Suprapubic skin (tissue), 4 donors: ENCODE measurements around the gene SLC22A16. TPM values are rescaled to one million over a fixed set of nuclear protein-coding genes. Genes with fewer than 3 reads are reported as not detected.
"Not testable (repeated sequence)": the region's sequence is repeated elsewhere in the genome, so short reads cannot be mapped to it uniquely, and the experiment has no call there.

Source experiments
- DNase-seq, 2 donors: peaks; one replicate each; pipeline ENCODE4 v3.0.0-alpha.2; 2019; ENCODE audit warnings: low spot score in 2 of 2
- H3K27ac ChIP-seq: fragments of 200-600 bp; sonication (generic); one replicate; pipeline ENCODE4 v1.5.1; 2019
- H3K27me3 ChIP-seq: fragments of 200-600 bp; sonication (generic); one replicate; pipeline ENCODE4 v1.5.1; 2019
- H3K36me3 ChIP-seq: fragments of 200-600 bp; sonication (generic); one replicate; pipeline ENCODE4 v1.5.1; 2019
- H3K4me1 ChIP-seq: fragments of 200-600 bp; sonication (generic); one replicate; pipeline ENCODE4 v1.5.1; 2019
- H3K4me3 ChIP-seq: fragments of 200-600 bp; sonication (generic); one replicate; pipeline ENCODE4 v1.5.1; 2019; ENCODE audit warnings: mild to moderate bottlenecking
- H3K9me3 ChIP-seq: fragments of 200-600 bp; sonication (generic); one replicate; pipeline ENCODE4 v1.5.1; 2019
- CTCF ChIP-seq, 2 donors: fragments of 200-600 bp in 1 of 2; fragments of 450-650 bp in 1 of 2; sonication (generic) in 1 of 2; IDR thresholded peaks; one replicate each; pipeline ENCODE4 v1.5.1; 2016 to 2019; ENCODE audit warnings: antibody characterized with exemption in 2 of 2, mild to moderate bottlenecking in 1 of 2, moderate library complexity in 1 of 2
- EP300 ChIP-seq: sonication (generic); formaldehyde crosslinking; IDR thresholded peaks from one replicate; pipeline ENCODE4 v1.6.1; 2017; ENCODE audit warnings: antibody characterized with exemption
- POLR2A ChIP-seq, 2 donors: fragments of 450-650 bp; IDR thresholded peaks; one replicate each; pipeline ENCODE4 v1.6.1; 2017; ENCODE audit warnings: antibody characterized with exemption in 2 of 2, mild to moderate bottlenecking in 2 of 2, moderate library complexity in 2 of 2
- POLR2AphosphoS5 ChIP-seq, 3 donors: sonication (generic); formaldehyde crosslinking; IDR thresholded peaks; one replicate each; pipeline ENCODE4 v1.6.1; 2017; ENCODE audit warnings: antibody characterized with exemption in 3 of 3
- WGBS: methylation state at CpG from one replicate; pipeline ENCODE4 v1.1.5; 2018; 5-methylcytosine and 5-hydroxymethylcytosine counted together
- total RNA-seq, 4 donors: library from RNA; depleted of rRNA; stranded (reverse); fragments of >200 nt; gene quantifications; one replicate each; pipeline ENCODE4 v1.1.0, GENCODE V29; 2016

Gene SLC22A16
- total RNA-seq, 4 donors from 2014 or later, result not detected

GRCh38 chr6:110512991-110513390 lies 36.6 kb upstream of the SLC22A16 start:
- no peak overlapping the region for H3K4me3 ChIP-seq
- H3K36me3 ChIP-seq, result no peaks in the 10 kb centered on the region
- H3K27ac ChIP-seq, result no peak overlapping the region
- no peaks in the 10 kb centered on the region for H3K9me3 ChIP-seq
- H3K4me1 ChIP-seq, result peaks cover 23% of the 10 kb centered on the region
- H3K27me3 ChIP-seq, result no peaks in the 10 kb centered on the region
- no peak for TF ChIP-seq EP300
- TF ChIP-seq POLR2A (IDR thresholded peaks at IDR 0.05), result no peak
- no peak for TF ChIP-seq POLR2AphosphoS5 (IDR thresholded peaks at IDR 0.05)
- TF ChIP-seq CTCF (IDR thresholded peaks at IDR 0.05), result no peak
- no peak for DNase-seq

GRCh38 chr6:110512549-110512948 lies 36.1 kb upstream of the SLC22A16 start:
- not testable (repeated sequence) for DNase-seq, H3K27ac ChIP-seq, H3K36me3 ChIP-seq, H3K9me3 ChIP-seq, H3K27me3 ChIP-seq, H3K4me3 ChIP-seq
- peaks cover 19% of the 10 kb centered on the region for H3K4me1 ChIP-seq

- WGBS, result 88% methylated on average over 1 of the region's 1 CpG
- peaks cover 13% of the 10 kb centered on the region for H3K4me1 ChIP-seq
- no peak for DNase-seq
- no peaks in the 10 kb centered on the region for H3K27me3 ChIP-seq
- TF ChIP-seq EP300 (no peak), CTCF (IDR thresholded peaks at IDR 0.05) (no peak), POLR2AphosphoS5 (IDR thresholded peaks at IDR 0.05) (no peak), POLR2A (IDR thresholded peaks at IDR 0.05) (no peak)
- no peak overlapping the region for H3K27ac ChIP-seq
- no peaks in the 10 kb centered on the region for H3K9me3 ChIP-seq
- no peaks in the 10 kb centered on the region for H3K36me3 ChIP-seq
- H3K4me3 ChIP-seq, result no peak overlapping the region
Measured at GRCh38 chr6:110511401-110511800, 35.0 kb upstream of the SLC22A16 start.

- Histone ChIP-seq H3K4me3 (no peak overlapping the region), H3K27ac (no peak overlapping the region), H3K36me3 (no peaks in the 10 kb centered on the region), H3K9me3 (no peaks in the 10 kb centered on the region), H3K4me1 (peaks cover 13% of the 10 kb centered on the region), H3K27me3 (no peaks in the 10 kb centered on the region)
- WGBS, result 54% methylated on average over 1 of the region's 1 CpG
- no peak for DNase-seq
- TF ChIP-seq POLR2AphosphoS5 (IDR thresholded peaks at IDR 0.05) (no peak), EP300 (no peak), CTCF (IDR thresholded peaks at IDR 0.05) (no peak), POLR2A (IDR thresholded peaks at IDR 0.05) (no peak)
Measured at GRCh38 chr6:110509617-110510241, 33.3 kb upstream of the SLC22A16 start.

- not testable (repeated sequence) for H3K27me3 ChIP-seq, H3K4me1 ChIP-seq, H3K27ac ChIP-seq, DNase-seq, H3K36me3 ChIP-seq, H3K9me3 ChIP-seq, H3K4me3 ChIP-seq
- 67% methylated on average over 2 of the region's 2 CpGs for WGBS
Measured at GRCh38 chr6:110504891-110505290, 28.5 kb upstream of the SLC22A16 start.

- no peaks in the 10 kb centered on the region for H3K27me3 ChIP-seq
- no peaks in the 10 kb centered on the region for H3K36me3 ChIP-seq
- no peak for DNase-seq
- WGBS, result 87% methylated on average over 4 of the region's 4 CpGs
- TF ChIP-seq POLR2A (IDR thresholded peaks at IDR 0.05), result no peak
- no peak for TF ChIP-seq CTCF (IDR thresholded peaks at IDR 0.05)
- no peak for TF ChIP-seq EP300
- no peak for TF ChIP-seq POLR2AphosphoS5 (IDR thresholded peaks at IDR 0.05)
- H3K27ac ChIP-seq, result no peak overlapping the region
- H3K4me3 ChIP-seq, result no peak overlapping the region
- peaks cover 10% of the 10 kb centered on the region for H3K4me1 ChIP-seq
- no peaks in the 10 kb centered on the region for H3K9me3 ChIP-seq
Measured at GRCh38 chr6:110495949-110496348, 19.5 kb upstream of the SLC22A16 start.
